H1 (cell line): ENCODE measurements around the gene HBD.

Source experiments
- CEBPB ChIP-seq: IDR thresholded peaks from 2 replicates; pipeline ENCODE4 v1.6.1; 2012; ENCODE audit warnings: low read depth, low read length
- CREB1 ChIP-seq: IDR thresholded peaks from 2 replicates; pipeline ENCODE4 v1.6.1; 2012; ENCODE audit warnings: inconsistent platforms
- CTCF ChIP-seq, 3 experiments: IDR thresholded peaks; 1 replicate in 2 of 3; 2 replicates in 1 of 3; pipeline versions ENCODE4 v1.5.1 to v1.6.1; 2011; ENCODE audit warnings: low read length in 3 of 3, mild to moderate bottlenecking in 3 of 3, inconsistent platforms in 2 of 3, low read depth in 1 of 3, moderate library complexity in 1 of 3; ENCODE audit not compliant: insufficient read depth in 1 of 3; ENCODE audit errors: control extremely low read depth in 1 of 3
- EGR1 ChIP-seq: IDR thresholded peaks from 2 replicates; pipeline ENCODE4 v1.6.1; 2011; ENCODE audit warnings: low read depth, low read length, borderline replicate concordance
- EP300 ChIP-seq, 2 experiments: IDR thresholded peaks; 1 replicate in 1 of 2; 2 replicates in 1 of 2; pipeline ENCODE4 v1.6.1; 2011 to 2012; ENCODE audit warnings: low read depth in 2 of 2, low read length in 2 of 2, mild to moderate bottlenecking in 2 of 2, borderline replicate concordance in 1 of 2, inconsistent platforms in 1 of 2, moderate library complexity in 1 of 2
- EZH2 ChIP-seq: fragments of 200-600 bp; sonication (generic); IDR thresholded peaks from 2 replicates; pipeline ENCODE4 v1.7.1; 2012; ENCODE audit warnings: low read depth, mild to moderate bottlenecking, moderate library complexity, low read length, inconsistent platforms; ENCODE audit not compliant: severe bottlenecking
- JUND ChIP-seq: IDR thresholded peaks from 2 replicates; pipeline ENCODE4 v1.6.1; 2011; ENCODE audit warnings: mild to moderate bottlenecking, improper control_type of control experiment, low read length
- PHF8 ChIP-seq: fragments of 200-600 bp; sonication (generic); conservative IDR thresholded peaks from 2 replicates; pipeline ENCODE4 v1.7.1; 2012; ENCODE audit warnings: low read depth, mild to moderate bottlenecking, inconsistent platforms, low read length, moderate library complexity
- POLR2A ChIP-seq, 2 experiments: IDR thresholded peaks; 1 replicate in 1 of 2; 2 replicates in 1 of 2; pipeline ENCODE4 v1.6.1; 2011; ENCODE audit warnings: low read depth in 2 of 2, low read length in 2 of 2, mild to moderate bottlenecking in 2 of 2; ENCODE audit errors: control extremely low read depth in 1 of 2
- POLR2AphosphoS5 ChIP-seq: IDR thresholded peaks from 2 replicates; pipeline ENCODE4 v1.6.1; 2011; ENCODE audit warnings: low read depth, low read length
- SIN3A ChIP-seq, 2 experiments: IDR thresholded peaks in 1 of 2; conservative IDR thresholded peaks in 1 of 2; 2 replicates each; pipeline ENCODE4 v1.6.1; 2011 to 2012; ENCODE audit warnings: low read length in 2 of 2, improper control_type of control experiment in 1 of 2, low read depth in 1 of 2, mild to moderate bottlenecking in 1 of 2
- SP1 ChIP-seq: IDR thresholded peaks from 2 replicates; pipeline ENCODE4 v1.6.1; 2011; ENCODE audit warnings: low read depth, low read length
- TEAD4 ChIP-seq: IDR thresholded peaks from 2 replicates; pipeline ENCODE4 v1.6.1; 2012; ENCODE audit warnings: low read depth, low read length, inconsistent platforms, mixed read lengths

GRCh38 chr11:5245155-5245554 is 10.9 kb upstream of the HBD start:
- TF ChIP-seq POLR2A (IDR thresholded peaks at IDR 0.05; ENCODE audit: control extremely low read depth in 1 of 2, low read depth in 2 of 2, low read length in 2 of 2) (no peak), CTCF (IDR thresholded peaks at IDR 0.05; ENCODE audit: control extremely low read depth in 1 of 3, insufficient read depth in 1 of 3, low read depth in 1 of 3, low read length in 3 of 3) (no peak), EGR1 (no peak), JUND (no peak), CEBPB (no peak), TEAD4 (no peak), POLR2AphosphoS5 (no peak), CREB1 (no peak), EP300 (IDR thresholded peaks at IDR 0.05; ENCODE audit: borderline replicate concordance in 1 of 2, low read depth in 2 of 2, low read length in 2 of 2) (no peak), EZH2 (no peak), PHF8 (no peak), SP1 (no peak), SIN3A (conservative IDR thresholded peaks at IDR 0.05 in 1 of 2, IDR thresholded peaks at IDR 0.05 in 1 of 2; ENCODE audit: low read depth in 1 of 2, low read length in 2 of 2) (no peak)
